HUES48 (cell line): ENCODE results near the gene POLR1F.
"Not testable (repeated sequence)": the region's sequence is repeated elsewhere in the genome, so short reads cannot be mapped to it uniquely, and the experiment has no call there.

ENCODE experiments used
- H3K27ac ChIP-seq: one replicate; pipeline ENCODE4 v1.7.0; 2013; ENCODE audit warnings: low read depth, low read length, inconsistent platforms
- H3K27me3 ChIP-seq: 2 replicates; pipeline ENCODE4 v1.6.1; 2013; ENCODE audit warnings: mild to moderate bottlenecking, low read length; ENCODE audit not compliant: control insufficient read depth, insufficient read depth
- H3K36me3 ChIP-seq: 2 replicates; pipeline ENCODE4 v1.6.1; 2013; ENCODE audit warnings: low read length; ENCODE audit not compliant: control insufficient read depth, insufficient read depth
- H3K4me1 ChIP-seq: 2 replicates; pipeline ENCODE4 v1.6.1; 2013; ENCODE audit warnings: mild to moderate bottlenecking, low read length; ENCODE audit not compliant: control insufficient read depth, insufficient read depth
- H3K4me3 ChIP-seq: 2 replicates; pipeline ENCODE4 v1.5.1; 2013; ENCODE audit warnings: mild to moderate bottlenecking, low read depth, low read length
- H3K9ac ChIP-seq: 2 replicates; pipeline ENCODE4 v1.6.1; 2013; ENCODE audit warnings: mild to moderate bottlenecking, low read depth, low read length, moderate library complexity
- H3K9me3 ChIP-seq: 2 replicates; pipeline ENCODE4 v1.6.1; 2013; ENCODE audit warnings: low read length; ENCODE audit not compliant: control insufficient read depth, insufficient read depth

The POLR1F gene

GRCh38 chr7:19707240-19707639 lies 1.6 kb downstream of the POLR1F start:
- Histone ChIP-seq H3K9me3 (no peaks in the 10 kb centered on the region), H3K27me3 (peaks cover 2% of the 10 kb centered on the region; the same call in 1 of the 2 replicates), H3K27ac (no peak overlapping the region), H3K36me3 (peaks cover 14% of the 10 kb centered on the region), H3K4me1 (peaks cover 32% of the 10 kb centered on the region), H3K9ac (no peak overlapping the region), H3K4me3 (peak overlapping the region; percentile 93)

GRCh38 chr7:19705663-19706062 lies 3.2 kb downstream of the POLR1F start:
- Histone ChIP-seq H3K9ac (no peak overlapping the region), H3K27ac (peak overlapping the region; percentile 40), H3K36me3 (peaks cover 21% of the 10 kb centered on the region), H3K9me3 (no peaks in the 10 kb centered on the region), H3K4me3 (0 out of 2 replicates have a peak overlapping the region, but pooled peaks have one; percentile 2), H3K4me1 (peaks cover 32% of the 10 kb centered on the region), H3K27me3 (0 out of 2 replicates have a peak, but pooled peaks cover 2% of the 10 kb centered on the region)

DNA sequence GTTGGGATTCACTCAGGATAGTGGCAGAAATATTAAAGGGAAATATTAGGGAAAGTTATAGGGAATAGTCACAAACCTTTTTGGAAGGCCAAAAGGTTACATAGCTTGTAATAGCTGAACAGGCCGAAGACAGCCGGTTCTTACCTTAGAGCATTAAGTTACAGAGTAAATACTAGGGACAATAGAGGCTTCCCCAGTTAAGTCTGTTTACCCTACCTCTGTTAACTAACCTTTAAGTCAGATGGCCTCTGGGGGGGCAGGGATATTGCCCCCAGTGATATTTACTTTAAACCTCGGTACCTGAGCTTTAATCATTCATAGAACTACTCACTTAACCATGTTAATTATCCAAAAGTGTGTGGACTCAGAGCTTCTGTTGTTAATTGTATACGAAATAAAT lies 7.4 kb downstream of the POLR1F start:
- no peaks in the 10 kb centered on the region for H3K9me3 ChIP-seq
- H3K27me3 ChIP-seq = no peaks in the 10 kb centered on the region
- H3K36me3 ChIP-seq = peaks cover 44% of the 10 kb centered on the region
- no peak overlapping the region for H3K4me3 ChIP-seq
- H3K27ac ChIP-seq = no peak overlapping the region
- H3K9ac ChIP-seq = no peak overlapping the region
- peaks cover 13% of the 10 kb centered on the region for H3K4me1 ChIP-seq

DNA sequence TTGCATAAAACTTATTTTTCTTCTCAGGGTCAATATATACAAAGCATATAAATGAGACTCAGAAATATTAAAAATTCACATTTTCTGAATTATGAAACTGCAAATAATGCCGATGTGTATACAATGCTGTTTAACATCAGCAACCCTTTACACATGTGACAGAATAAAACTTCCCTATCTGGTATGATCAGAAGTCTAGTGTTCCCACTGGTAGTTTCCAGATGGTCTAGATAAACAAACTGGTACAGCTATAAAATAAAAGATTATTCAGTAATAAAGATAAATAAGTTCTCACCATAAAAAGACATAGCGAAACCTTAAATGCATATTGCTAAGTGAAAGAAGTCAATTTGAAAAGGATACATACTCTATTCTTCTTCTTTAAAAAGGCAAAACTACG lies 7.9 kb downstream of the POLR1F start:
- peaks cover 7% of the 10 kb centered on the region for H3K4me1 ChIP-seq
- no peak overlapping the region for H3K27ac ChIP-seq
- no peak overlapping the region for H3K9ac ChIP-seq
- H3K4me3 ChIP-seq = no peak overlapping the region
- H3K36me3 ChIP-seq = peaks cover 44% of the 10 kb centered on the region
- H3K9me3 ChIP-seq = no peaks in the 10 kb centered on the region
- H3K27me3 ChIP-seq = no peaks in the 10 kb centered on the region

DNA sequence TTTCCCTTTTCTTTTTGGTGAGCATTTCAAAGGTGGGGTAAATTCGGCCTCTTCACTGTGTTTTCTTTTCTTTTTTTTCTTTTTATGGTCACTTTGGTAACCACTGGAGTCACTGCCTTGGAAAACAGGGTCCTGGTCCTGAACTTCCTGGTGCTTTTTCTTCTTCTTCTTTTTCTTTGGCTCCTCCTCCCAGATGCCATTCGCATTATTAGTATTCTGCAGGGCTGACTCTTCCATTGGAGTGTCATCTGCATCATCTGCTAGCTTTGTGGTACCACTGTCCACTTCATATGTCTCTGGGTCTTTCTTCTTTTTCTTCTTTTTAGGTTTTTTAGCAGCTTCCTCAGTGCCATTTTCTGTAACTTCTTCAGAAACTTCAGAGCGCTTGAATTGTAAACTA lies 10.5 kb downstream of the POLR1F start:
- Histone ChIP-seq H3K4me1 (no peaks in the 10 kb centered on the region), H3K9ac (no peak overlapping the region), H3K27me3 (no peaks in the 10 kb centered on the region), H3K4me3 (no peak overlapping the region), H3K9me3 (no peaks in the 10 kb centered on the region), H3K36me3 (peaks cover 36% of the 10 kb centered on the region), H3K27ac (no peak overlapping the region)

GRCh38 chr7:19696926-19697325 lies 11.9 kb downstream of the POLR1F start:
- peaks cover 8% of the 10 kb centered on the region; the same call in 1 of the 2 replicates for H3K9me3 ChIP-seq
- peaks cover 30% of the 10 kb centered on the region for H3K36me3 ChIP-seq
- no peak overlapping the region for H3K9ac ChIP-seq
- H3K27ac ChIP-seq = no peak overlapping the region
- no peaks in the 10 kb centered on the region for H3K4me1 ChIP-seq
- no peaks in the 10 kb centered on the region for H3K27me3 ChIP-seq
- H3K4me3 ChIP-seq = no peak overlapping the region

GRCh38 chr7:19692111-19692828 lies 16.6 kb downstream of the POLR1F start:
- Histone ChIP-seq H3K9me3 (peaks cover 8% of the 10 kb centered on the region; the same call in 1 of the 2 replicates), H3K27me3 (no peaks in the 10 kb centered on the region), H3K27ac (no peak overlapping the region), H3K4me1 (no peaks in the 10 kb centered on the region), H3K36me3 (peaks cover 2% of the 10 kb centered on the region), H3K9ac (no peak overlapping the region), H3K4me3 (no peak overlapping the region)

- H3K27me3 ChIP-seq = no peaks in the 10 kb centered on the region
- H3K36me3 ChIP-seq = no peaks in the 10 kb centered on the region
- H3K4me1 ChIP-seq = no peaks in the 10 kb centered on the region
- H3K27ac ChIP-seq = no peak overlapping the region
- H3K4me3 ChIP-seq = no peak overlapping the region
- peaks cover 8% of the 10 kb centered on the region; the same call in 1 of the 2 replicates for H3K9me3 ChIP-seq
- no peak overlapping the region for H3K9ac ChIP-seq
Measured at GRCh38 chr7:19690736-19691135, 18.1 kb downstream of the POLR1F start.

DNA sequence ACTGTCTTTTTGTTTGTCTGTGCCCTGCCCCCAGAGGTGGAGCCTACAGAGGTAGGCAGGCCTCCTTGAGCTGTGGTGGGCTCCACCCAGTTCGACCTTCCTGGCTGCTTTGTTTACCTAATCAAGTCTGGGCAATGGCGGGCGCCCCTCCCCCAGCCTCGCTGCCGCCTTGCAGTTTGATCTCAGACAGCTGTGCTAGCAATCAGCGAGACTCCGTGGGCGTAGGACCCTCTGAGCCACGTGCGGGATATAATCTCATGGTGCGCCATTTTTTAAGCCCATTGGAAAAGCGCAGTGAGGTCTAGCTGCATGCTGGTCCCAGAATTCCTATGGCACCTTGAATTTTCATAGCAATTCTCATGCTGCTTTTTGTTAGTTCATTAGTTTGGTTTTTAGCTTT lies 19.7 kb downstream of the POLR1F start:
- not testable (repeated sequence) for H3K9me3 ChIP-seq, H3K4me3 ChIP-seq, H3K36me3 ChIP-seq, H3K9ac ChIP-seq, H3K27ac ChIP-seq, H3K4me1 ChIP-seq, H3K27me3 ChIP-seq

GRCh38 chr7:19681596-19681995 lies 27.2 kb downstream of the POLR1F start:
- Histone ChIP-seq H3K4me1 (no peaks in the 10 kb centered on the region), H3K4me3 (no peak overlapping the region), H3K27me3 (no peaks in the 10 kb centered on the region), H3K9me3 (no peaks in the 10 kb centered on the region), H3K27ac (no peak overlapping the region), H3K9ac (no peak overlapping the region), H3K36me3 (no peaks in the 10 kb centered on the region)

DNA sequence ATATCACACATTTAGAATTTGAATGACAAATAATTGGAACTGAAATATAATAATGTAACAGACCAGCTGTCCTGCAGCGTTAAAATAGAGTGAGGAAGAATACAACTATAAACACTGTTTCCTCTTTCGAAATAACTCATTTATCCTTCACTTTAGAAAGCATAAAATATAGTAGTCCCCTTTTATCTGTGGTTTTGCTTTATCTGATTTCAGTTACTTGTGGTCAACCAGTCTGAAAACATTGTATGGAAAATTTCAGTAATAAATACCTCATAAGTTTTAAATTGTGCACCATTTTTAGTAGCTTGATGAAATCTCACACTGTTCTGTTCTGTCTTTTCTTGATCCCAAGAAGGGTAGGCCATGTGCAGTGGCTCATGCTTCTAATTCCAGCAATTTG lies 31.7 kb downstream of the POLR1F start:
- no peaks in the 10 kb centered on the region for H3K27me3 ChIP-seq
- no peak overlapping the region for H3K27ac ChIP-seq
- no peak overlapping the region for H3K9ac ChIP-seq
- no peak overlapping the region for H3K4me3 ChIP-seq
- no peaks in the 10 kb centered on the region for H3K36me3 ChIP-seq
- no peaks in the 10 kb centered on the region for H3K4me1 ChIP-seq
- no peaks in the 10 kb centered on the region for H3K9me3 ChIP-seq
